A673 (cell line): ENCODE results near the gene OR2Y1.
"Not testable (repeated sequence)": the region's sequence is repeated elsewhere in the genome, so short reads cannot be mapped to it uniquely, and the experiment has no call there.

ENCODE experiments used
- CTCF ChIP-seq: fragments of 300-800, 200-600 bp; sonication (generic); conservative IDR thresholded peaks from 2 replicates; pipeline ENCODE4 v1.5.1; 2017; ENCODE audit warnings: low read depth, mild to moderate bottlenecking, antibody characterized with exemption, low read length, moderate library complexity, mixed read lengths
- EZH2 ChIP-seq: fragments of 200-600 bp; sonication (generic); IDR thresholded peaks from 2 replicates; pipeline ENCODE4 v1.6.1; 2017; ENCODE audit warnings: borderline replicate concordance, low read depth, mild to moderate bottlenecking, mixed read lengths, antibody characterized with exemption, low read length; ENCODE audit not compliant: poor library complexity, severe bottlenecking

GRCh38 chr5:180781900-180782326, 42.1 kb upstream of the OR2Y1 start:
- TF ChIP-seq CTCF, EZH2: not testable (repeated sequence)
